DMS153 (cell line): Measurements from ENCODE around the gene TRAT1.
"Not testable (repeated sequence)": the region's sequence is repeated elsewhere in the genome, so short reads cannot be mapped to it uniquely, and the experiment has no call there.

Source experiments
- DNase-seq: peaks from one replicate; lab custom pipeline; 2025; lab: John Stamatoyannopoulos, UW

The TRAT1 gene, protein sequence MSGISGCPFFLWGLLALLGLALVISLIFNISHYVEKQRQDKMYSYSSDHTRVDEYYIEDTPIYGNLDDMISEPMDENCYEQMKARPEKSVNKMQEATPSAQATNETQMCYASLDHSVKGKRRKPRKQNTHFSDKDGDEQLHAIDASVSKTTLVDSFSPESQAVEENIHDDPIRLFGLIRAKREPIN

DNA sequence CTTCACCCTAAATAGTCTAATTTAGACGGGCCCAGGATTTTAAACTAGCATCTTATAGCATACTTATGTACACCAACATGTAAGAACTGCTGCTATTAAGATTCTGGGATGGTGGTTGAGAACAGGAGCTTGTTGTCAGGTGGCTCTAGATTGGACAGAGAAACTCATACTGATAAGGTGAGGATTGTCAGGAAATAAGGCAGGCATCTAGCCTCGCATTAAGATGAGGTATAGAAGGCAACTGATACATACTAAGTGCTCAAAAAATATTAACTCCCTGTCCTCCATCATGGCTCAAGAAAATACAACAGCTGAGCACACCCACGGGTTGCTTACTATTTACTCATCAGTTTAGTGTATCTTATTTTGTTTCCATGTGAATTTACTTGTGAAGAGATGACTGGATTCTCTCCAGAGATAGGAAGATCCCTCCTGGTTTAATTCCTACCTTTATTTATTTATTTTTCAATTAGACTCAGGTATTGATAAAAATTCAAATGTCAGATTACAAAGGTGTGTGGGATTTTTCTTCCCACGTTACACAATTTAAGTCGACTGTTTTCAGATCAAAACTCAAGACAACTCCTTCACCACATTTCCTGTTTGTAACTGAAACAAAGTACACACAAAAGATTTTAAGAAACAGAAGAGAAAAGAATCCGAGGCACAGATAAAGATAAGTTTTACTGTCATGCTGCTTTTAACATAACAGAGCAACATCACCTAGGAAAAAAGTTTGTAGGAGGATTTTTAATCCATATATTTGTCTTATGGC, at the start of gene TRAT1:
Gene TRAT1 (plus strand): TSS at position 664 of the 775 bp plus-strand sequence. CDS start 142 bp downstream, outside the sequence.
- no peak for DNase-seq

DNA sequence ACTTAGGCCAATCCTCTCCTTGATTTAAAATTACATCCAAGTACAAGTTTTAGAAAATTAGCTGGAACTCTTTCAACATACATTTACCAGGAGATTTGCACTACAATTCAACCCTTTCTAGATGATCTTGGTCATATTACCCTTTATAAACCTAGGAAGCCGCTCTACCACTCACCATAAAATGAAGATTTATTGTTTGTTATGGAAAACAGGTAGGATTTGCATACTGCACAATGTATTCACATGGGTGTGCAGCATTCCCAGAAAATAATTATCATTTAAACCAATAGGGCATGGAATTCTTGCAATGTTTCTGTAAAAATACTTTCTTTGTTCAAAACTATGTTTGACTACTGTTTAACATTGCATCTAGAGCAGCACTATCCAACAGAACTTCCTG, 46.9 kb upstream of the TRAT1 start:
- no peak for DNase-seq

DNA sequence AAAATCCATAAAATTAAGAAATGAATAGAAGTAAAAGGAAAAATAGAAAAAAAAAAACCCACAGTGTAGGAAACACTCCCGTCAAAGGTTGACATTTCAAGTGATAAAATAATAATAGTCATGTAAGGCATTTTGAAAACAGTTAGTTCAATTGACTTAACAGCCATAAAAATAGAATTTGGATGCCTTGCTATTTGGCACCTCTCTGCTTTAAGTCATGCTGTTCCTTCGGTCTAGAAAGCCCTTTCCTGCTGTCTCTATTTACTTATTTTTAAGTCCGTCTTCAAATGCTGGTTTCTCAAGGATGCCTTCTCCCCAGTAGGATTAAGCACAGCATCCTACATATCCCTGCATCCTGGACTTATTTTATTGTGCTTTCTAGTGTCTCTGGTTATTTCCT, 43.1 kb upstream of the TRAT1 start:
- no peak for DNase-seq

DNA sequence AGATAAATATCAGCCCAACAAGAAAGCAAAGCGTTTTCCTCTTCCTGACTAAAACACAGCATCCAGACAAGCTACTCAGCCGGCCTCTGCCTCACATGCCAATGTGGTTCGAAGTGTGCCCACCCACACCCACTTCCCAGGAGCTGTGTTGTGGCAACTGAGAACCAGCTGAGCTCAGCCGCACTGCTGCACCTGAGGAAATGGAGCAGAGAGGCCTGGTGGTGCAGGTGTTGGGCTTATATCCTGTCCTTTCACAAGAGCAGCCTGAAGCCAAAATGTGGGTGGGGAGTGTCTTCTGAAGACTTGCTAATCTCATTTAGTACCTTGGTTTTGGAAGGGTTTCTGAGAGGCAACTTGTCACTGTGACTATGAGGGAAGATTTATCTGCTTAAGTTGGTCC, 42.4 kb upstream of the TRAT1 start:
- DNase-seq: no peak

DNA sequence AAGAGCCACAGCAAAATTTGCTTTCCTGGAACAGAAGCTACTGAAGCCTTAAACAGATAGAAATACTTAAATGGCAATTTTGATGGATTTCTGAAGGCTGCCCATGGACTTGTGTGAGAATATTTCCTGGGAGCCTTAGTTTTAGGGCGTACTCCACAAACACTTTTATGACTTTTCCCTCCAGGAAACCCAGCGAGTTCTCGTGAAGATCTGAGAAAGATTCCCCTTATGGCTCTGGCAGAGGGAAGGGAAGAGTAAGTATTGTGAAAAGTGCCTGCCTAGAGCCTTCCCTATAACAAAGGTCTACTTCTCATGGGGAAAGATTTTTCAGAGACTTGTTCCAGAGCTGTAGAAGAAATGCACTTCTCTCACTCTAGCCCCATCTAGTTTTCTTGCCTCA, 31.1 kb upstream of the TRAT1 start:
- no peak for DNase-seq

DNA sequence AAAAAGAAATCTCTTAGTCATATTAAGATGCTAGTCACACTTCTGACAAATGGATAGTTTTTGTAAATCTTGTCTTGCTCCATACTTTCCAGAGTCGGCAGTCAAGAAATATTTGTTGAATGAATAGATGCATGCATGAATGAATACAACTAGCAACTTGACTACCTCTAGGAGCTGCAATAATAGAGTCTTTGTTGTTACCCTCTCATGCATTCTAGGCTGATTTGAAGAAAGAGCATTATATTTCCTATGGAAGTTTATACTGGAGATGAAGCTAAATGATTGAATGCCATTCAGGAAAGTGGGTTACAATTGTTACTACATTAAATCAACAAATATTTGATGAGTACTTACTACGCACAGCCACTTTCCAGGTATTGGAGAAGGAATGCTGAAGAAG, 18.1 kb upstream of the TRAT1 start:
- no peak for DNase-seq

DNA sequence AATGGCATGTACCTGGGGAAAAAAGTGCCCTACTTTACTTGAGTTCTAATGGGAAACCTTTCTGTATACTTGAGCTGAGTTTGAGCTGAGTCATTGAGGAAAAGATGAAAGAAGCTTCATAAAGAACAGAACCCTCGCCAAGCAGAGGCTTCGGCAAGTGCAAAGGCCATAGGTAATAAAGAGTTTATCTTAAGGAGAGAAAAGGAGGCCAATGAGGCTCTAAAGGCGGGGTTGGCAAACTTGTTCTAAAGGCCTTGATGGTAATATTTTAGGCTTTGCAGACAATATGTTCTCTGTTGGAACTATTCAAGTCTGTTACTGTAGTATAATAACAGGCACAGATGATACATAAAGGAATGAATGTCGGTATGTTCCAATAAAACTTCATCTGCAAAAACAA, 17.6 kb upstream of the TRAT1 start:
- no peak for DNase-seq

DNA sequence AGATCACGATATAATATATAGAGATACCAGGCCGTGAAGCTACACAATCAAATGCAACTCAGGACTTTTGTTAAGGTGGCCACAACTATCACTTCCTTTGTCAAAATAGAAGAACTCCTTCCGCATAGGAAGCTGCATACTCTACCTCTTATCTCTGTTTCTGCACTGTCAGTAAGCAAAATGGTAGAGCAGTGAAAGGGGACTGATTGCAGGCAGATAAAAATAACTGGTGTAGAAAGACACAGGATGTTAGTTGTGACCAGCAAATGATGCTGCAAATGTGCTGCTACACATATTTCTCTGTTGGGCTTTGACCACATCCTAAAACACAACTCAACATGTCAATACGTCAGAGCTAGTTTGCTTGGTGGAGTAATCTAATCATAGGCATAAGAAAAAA, 16.3 kb upstream of the TRAT1 start:
- no peak for DNase-seq

DNA sequence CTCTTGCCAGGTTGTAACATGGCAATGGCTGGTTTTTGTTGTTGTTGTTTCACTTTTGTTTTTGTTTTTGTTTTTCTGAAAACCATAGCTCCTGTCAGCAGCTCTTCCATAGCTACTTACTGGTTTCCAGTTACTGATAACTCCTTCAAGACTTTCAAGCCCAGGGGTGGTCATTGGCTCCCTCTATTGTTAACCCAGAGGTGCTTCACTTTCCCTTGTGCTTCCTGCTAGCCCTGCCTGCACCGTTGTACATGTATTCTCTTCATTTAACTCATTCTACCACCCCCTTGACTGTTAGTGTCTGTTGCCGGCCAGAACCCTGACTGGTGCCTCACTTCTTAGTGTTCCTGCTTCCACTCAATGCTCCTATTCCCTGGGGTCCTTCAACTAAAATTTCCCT, 4.2 kb upstream of the TRAT1 start:
- DNase-seq: no peak

DNA sequence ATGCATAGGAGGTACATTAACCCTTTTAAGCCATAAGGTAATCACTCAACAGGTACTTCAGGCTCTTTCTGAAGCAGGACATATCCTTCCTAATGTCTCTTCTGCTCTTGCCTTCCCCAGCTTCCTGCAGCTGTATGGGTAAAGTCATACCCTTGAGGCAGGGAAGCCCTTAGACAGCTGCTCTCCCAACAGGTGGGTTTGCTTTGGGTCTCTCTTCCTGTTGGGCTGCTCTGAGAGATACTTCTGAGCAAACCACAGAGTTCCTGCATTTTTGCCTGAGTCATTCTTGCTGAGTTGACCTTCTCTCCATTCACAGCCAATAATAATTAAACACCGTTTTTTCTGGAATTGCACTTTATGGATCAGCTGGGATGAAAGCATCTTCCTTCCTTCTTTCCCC, 2.0 kb upstream of the TRAT1 start:
- no peak for DNase-seq

DNA sequence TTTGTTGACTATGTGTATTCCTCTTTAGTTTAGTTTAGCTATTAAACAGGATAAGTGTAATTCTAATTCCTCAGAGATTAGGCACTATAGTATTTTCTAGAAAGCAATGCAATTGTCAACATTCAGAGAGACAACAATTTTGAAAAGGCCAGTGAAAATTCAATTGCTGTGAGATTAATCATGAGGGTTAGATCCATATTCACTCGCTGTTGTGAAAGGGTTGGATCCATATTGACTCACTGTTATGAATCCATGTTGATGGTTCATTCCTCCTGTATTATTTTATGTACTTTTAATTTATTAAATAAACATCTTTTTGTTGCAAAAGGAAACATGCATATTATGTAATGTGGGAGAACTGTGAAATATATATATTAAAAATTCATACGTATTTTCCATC, 641 bp downstream of the TRAT1 start:
- DNase-seq: no peak

DNA sequence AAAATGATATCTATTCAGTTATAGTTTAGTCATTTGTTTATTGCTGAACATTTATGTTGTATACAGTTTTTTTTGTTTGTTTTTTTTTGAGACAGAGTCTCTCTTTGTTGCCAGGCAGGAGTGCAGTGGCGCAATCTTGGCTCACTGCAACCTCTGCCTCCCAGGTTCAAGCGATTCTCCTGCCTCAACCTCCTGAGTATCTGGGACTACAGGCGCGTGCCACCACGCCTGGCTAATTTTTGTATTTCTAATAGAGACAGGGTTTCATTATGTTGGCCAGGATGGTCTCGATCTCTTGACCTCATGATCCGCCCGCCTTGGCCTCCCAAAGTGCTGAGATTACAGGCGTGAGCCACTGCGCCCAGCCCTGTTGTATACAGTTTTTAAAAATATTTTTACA, 1.2 kb downstream of the TRAT1 start:
- not testable (repeated sequence) for DNase-seq

DNA sequence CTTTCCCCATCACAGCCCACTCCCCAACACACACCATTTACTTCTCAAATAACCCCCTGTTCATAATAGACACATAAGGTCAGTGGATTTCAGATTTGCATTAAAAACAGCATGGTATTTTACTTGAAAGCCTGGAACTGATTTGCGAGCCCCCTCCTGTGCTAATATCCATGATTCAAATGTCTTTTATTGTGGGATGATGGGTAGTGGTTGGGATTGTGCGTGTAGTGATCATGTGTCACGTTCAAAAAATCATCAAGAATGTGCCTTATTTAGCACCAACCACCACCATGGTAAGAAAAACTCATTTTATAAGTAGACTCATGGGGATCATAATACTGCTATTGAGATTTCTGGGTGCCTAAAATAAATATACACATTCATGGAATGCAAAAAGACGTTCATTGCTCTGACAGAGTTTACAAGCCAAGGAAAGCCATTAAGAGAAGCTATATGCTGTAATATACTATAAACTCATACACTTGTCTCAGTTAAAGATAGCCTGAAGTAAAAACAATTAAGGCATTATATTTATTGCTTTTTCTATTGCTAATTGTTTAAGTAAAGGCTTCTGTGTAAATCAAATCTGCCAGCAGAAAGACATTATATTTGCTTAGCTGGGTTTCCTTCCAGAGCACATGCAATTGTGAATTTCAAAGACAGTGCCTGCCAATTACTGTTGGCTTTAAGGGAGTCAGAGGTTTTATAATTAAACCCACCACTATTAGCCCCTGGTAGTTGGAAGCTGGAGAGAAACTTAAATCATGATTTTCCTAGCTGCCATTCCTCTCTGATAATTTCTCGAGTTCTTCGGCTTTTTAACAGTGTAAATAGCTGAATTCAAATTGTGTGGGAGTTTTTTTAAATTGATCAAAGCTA, 4.0 kb downstream of the TRAT1 start:
- no peak for DNase-seq

DNA sequence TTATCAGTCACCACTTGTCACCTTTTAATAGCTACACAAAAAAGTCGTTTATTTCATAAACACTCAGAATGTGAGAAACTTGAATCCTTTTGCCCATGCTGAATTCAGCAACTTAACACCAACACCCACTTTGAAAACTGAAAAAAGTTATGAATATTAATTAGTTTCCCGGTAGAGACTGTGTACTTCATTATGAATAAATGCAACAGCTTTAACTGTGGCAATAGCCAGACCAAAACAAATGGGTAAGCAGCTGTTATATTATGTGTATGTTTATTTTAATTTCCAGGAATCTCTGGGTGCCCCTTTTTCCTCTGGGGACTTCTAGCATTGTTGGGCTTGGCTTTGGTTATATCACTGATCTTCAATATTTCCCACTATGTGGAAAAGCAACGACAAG, 7.8 kb downstream of the TRAT1 start:
- DNase-seq: no peak

DNA sequence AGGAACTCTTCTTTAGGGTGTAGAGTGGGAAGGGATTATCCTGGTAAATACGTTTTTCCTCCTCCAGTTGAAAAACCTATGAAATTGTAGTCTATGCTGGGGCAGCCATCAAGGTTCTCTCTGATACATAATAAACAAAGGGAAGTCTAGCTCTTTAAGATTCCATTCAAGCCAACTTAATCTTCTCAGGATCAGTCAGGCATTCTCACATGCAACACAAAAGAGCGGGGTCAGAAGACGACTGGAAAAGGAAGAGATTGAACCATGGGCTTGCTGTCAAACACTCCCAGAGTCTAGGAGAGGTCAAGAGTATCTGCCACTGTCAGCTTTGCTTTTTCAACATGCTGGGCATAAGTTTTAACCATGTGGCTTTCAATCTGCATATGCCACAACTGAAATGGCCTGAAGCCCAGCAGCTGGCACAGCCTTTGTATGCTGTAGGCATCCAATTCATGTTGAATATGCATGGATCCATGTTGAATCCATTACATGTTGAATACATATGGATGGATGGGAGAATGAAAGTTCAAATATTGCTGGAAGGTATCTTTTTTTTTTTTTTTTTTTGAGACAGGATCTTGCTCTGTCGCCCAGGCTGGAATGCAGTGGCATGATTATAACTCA, 8.5 kb downstream of the TRAT1 start:
- DNase-seq: no peak

DNA sequence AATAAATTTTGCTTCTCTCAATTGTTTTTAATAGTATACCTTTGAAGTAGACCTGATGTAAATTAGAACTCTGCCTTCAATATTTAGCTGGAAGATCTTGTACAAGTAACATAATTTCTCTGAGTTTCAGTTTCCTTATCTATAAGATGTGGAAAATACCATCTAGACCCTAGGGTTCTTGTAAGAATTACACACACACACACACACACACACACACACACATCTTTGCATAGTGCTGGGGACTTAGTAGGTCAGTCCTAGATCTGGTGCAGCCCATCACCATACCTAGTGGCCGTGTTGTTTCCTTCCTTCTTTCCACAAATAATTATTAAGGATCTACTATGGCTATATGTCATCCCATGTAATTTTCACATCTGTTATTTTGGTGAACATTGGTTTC, 11.0 kb downstream of the TRAT1 start:
- no peak for DNase-seq

DNA sequence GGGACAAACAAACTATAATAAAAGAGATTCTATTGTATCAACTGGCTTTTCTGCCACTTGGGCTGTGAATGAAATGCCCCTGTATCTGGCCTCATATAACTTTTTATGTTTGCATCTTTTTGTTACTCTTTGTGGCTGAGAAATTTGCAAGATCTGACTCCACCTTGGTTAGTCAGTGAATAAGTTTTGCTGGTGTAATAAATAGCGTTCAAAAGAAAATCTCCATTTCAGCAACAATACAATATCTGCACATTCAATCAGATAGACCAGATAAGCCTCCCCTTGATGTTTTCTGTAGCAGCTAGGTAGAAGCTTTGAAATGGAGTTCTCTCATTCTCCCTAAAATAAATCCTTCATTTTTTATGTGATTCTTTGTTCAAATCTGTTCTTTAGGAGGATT, 12.0 kb downstream of the TRAT1 start:
- DNase-seq: no peak

DNA sequence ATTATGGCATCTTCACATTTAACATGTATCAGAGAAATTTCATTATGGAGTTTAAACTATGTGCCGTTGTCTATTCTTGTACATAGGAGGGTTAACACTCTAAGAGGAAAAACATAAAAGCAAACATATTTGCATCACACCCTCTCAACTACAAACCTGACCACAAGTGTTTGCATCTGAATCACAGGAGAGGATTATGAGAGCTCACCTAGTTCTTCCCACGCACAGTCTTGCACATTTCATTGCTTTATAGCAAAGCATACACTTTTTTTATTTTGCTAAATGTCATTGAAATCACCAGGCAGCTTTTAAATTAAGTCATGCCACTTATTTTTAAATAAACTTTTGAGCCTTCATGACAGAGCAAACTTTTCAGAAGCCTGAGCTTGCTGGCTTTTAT, 12.5 kb downstream of the TRAT1 start:
- no peak for DNase-seq

DNA sequence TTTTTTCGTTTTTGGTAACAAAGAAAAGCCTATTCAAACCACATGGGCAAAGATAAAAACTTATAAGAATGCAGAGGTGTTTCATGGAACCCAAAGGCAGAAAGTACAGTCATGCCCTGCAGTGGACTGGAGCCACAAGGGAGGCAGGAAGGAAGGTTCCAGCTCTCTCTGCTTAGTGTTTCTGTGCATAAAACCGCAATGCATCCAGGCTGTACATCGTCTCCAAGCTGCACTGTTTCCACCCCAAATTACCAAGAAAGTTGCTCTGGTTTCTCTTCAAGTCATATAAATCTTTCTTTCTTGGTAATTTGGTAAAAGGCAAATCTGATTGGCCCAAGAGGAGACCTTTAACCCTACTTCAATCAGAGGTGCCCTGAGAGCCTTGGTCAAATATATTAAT, 15.8 kb downstream of the TRAT1 start:
- DNase-seq: no peak

DNA sequence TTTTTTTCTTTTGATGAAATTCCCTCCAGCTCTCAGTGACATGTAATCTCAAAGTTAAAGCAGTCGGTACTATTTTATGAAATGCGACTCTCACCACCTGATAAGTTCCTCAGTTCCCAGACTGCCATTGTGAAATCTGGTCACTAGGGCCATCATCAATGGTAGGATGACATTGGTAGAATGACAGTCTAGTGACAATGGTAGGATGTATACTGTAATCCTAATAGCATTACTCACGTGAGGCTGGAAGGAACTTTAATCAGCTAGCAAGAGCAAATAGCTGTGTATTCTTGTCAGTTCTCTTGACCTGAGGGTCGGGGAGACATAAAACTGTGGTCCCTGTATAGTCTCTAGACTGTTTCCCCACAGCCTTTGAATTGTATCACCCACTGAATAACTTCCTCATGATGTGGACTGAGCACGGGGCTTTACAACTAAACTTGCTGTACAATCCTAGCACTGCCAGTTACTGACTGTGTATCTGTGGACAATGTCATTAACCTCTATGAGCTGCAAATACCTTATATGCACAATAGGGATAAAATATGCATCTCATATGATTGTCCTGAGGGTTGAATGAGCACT, 23.2 kb downstream of the TRAT1 start:
- no peak for DNase-seq

DNA sequence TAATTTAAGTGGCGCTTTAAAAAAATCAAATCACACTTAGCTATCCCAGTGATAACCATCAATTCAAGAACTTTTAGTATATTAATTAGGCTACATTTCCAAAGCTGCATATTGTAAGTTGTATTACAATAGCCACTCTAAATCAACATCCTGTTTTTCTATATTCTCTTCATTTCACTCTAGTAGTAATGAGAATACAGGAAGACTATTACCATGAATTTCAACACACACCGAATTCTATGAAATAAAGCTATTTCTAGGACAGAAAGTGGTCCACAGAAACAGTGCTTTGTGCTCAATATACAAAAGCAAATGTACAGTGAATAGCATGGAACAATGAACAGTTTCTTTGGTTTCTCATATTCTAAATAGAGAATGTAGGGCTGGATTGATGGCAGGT, 24.6 kb downstream of the TRAT1 start:
- DNase-seq: no peak

DNA sequence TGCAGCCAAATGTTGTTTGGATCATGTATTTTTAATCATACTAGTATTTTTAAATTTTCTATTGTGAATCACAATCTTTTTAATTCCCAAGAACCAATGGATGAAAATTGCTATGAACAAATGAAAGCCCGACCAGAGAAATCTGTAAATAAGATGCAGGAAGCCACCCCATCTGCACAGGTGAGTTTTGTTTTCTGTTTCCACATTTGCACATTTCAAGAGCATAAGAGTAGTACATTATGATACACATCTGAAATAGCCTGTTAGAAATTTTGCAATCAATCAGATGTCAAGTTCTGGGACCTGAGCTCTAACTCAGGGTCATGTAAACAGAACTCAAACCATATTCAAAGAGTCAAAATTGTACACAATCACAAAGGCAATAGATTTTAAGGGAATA, 26.5 kb downstream of the TRAT1 start:
- DNase-seq: no peak
